Fibroblast of lung (primary cell): ENCODE data around the gene PPP1R1C. TPM values are rescaled to one million over a fixed set of nuclear protein-coding genes. Genes with fewer than 3 reads are reported as not detected.

Experiments
- DNase-seq, 2 donors: peaks; one replicate each; pipeline versions ENCODE4 v3.0.0 to v3.0.0-alpha.2; 2010; ENCODE audit warnings: low read depth in 2 of 2
- H2AFZ ChIP-seq: 2 replicates; pipeline ENCODE4 v1.5.1; 2012; ENCODE audit warnings: low read length, control low read depth, inconsistent platforms
- H3K27ac ChIP-seq: 2 replicates; pipeline ENCODE4 v1.5.1; 2011; ENCODE audit warnings: low read length, control low read depth; ENCODE audit not compliant: insufficient read depth
- H3K27me3 ChIP-seq: 2 replicates; pipeline ENCODE4 v1.5.1; 2011; ENCODE audit warnings: mild to moderate bottlenecking, low read length; ENCODE audit not compliant: control insufficient read depth, insufficient read depth
- H3K36me3 ChIP-seq: 2 replicates; pipeline ENCODE4 v1.5.1; 2011; ENCODE audit warnings: low read length; ENCODE audit not compliant: control insufficient read depth, insufficient read depth
- H3K4me1 ChIP-seq: 2 replicates; pipeline ENCODE4 v1.5.1; 2011; ENCODE audit warnings: low read length; ENCODE audit not compliant: control insufficient read depth, insufficient read depth; ENCODE audit errors: extremely low read depth
- H3K4me2 ChIP-seq: 2 replicates; pipeline ENCODE4 v1.5.1; 2011; ENCODE audit warnings: low read length, control low read depth; ENCODE audit not compliant: insufficient read depth; ENCODE audit errors: extremely low read depth
- H3K4me3 ChIP-seq, 4 experiments: fragments of 200-600 bp in 1 of 4; sonication (generic) in 1 of 4; replicated peaks in 1 of 4; 2 replicates each; pipeline ENCODE4 v1.5.1; 2011 to 2016; ENCODE audit warnings: low read length in 4 of 4, low read depth in 3 of 4, mild to moderate bottlenecking in 3 of 4, control low read depth in 2 of 4, inconsistent platforms in 1 of 4, mixed read lengths in 1 of 4; ENCODE audit not compliant: insufficient read depth in 1 of 4; ENCODE audit errors: control extremely low read depth in 1 of 4
- H3K79me2 ChIP-seq: 2 replicates; pipeline ENCODE4 v1.5.1; 2012; ENCODE audit warnings: mild to moderate bottlenecking, low read length, inconsistent platforms; ENCODE audit not compliant: control insufficient read depth, insufficient read depth
- H3K9ac ChIP-seq: 2 replicates; pipeline ENCODE4 v1.5.1; 2011; ENCODE audit warnings: mild to moderate bottlenecking, low read length, control low read depth; ENCODE audit not compliant: insufficient read depth
- H3K9me3 ChIP-seq: 2 replicates; pipeline ENCODE4 v1.5.1; 2012; ENCODE audit warnings: low read depth, low read length; ENCODE audit not compliant: control insufficient read depth, insufficient read depth
- H4K20me1 ChIP-seq: 2 replicates; pipeline ENCODE4 v1.5.1; 2011; ENCODE audit warnings: low read length; ENCODE audit not compliant: control insufficient read depth, insufficient read depth; ENCODE audit errors: extremely low read depth
- CTCF ChIP-seq, 2 donors: IDR thresholded peaks in 1 of 2; conservative IDR thresholded peaks in 1 of 2; 1 replicate in 1 of 2; 2 replicates in 1 of 2; pipeline ENCODE4 v1.5.1; 2011 to 2012; ENCODE audit warnings: low read length in 2 of 2, control low read depth in 1 of 2, inconsistent platforms in 1 of 2, low read depth in 1 of 2, mild to moderate bottlenecking in 1 of 2
- EZH2 ChIP-seq: IDR thresholded peaks from 2 replicates; pipeline ENCODE4 v1.5.1; 2012; ENCODE audit warnings: low read length, control low read depth, mild to moderate bottlenecking; ENCODE audit errors: missing control alignments
- polyA plus RNA-seq, 2 donors: library from polyadenylated mRNA; depleted of rRNA in 1 of 2; stranded (reverse) in 1 of 2; unstranded in 1 of 2; fragments of >200 nt; gene quantifications; 2 replicates each; pipeline ENCODE4 v1.2.1, GENCODE V29; 2011 to 2012; ENCODE audit warnings: missing spikeins in 1 of 2
- total RNA-seq: library from RNA; depleted of rRNA; stranded (reverse); fragments of >200 nt; gene quantifications from 2 replicates; pipeline ENCODE4 v1.2.1, GENCODE V29; 2014

The PPP1R1C gene
- total and polyA plus RNA-seq, 2 donors (not counting 1 experiment from before 2014, with no cell fraction given), result 0.50 to 0.57 TPM

GRCh38 chr2:182015334-182016109 is 29.9 kb downstream of the PPP1R1C start:
- Histone ChIP-seq H3K4me3 (no peak overlapping the region), H4K20me1 (no peaks in the 10 kb centered on the region), H3K27ac (no peak overlapping the region), H3K4me2 (no peak overlapping the region), H2AFZ (no peak overlapping the region), H3K4me1 (peaks cover 2% of the 10 kb centered on the region), H3K9ac (no peak overlapping the region), H3K9me3 (no peaks in the 10 kb centered on the region), H3K27me3 (no peaks in the 10 kb centered on the region), H3K79me2 (no peaks in the 10 kb centered on the region), H3K36me3 (no peaks in the 10 kb centered on the region)
- DNase-seq, result peak in 1 of 2 donors; percentile 90
- TF ChIP-seq CTCF (conservative IDR thresholded peaks at IDR 0.05 in 1 of 2, IDR thresholded peaks at IDR 0.05 in 1 of 2; ENCODE audit: low read depth in 1 of 2, low read length in 2 of 2) (no peak), EZH2 (no peak)

- H2AFZ ChIP-seq, result no peak overlapping the region
- H3K4me3 ChIP-seq, result no peak overlapping the region
- no peaks in the 10 kb centered on the region for H4K20me1 ChIP-seq
- H3K4me2 ChIP-seq, result no peak overlapping the region
- no peak for TF ChIP-seq CTCF (conservative IDR thresholded peaks at IDR 0.05 in 1 of 2, IDR thresholded peaks at IDR 0.05 in 1 of 2; ENCODE audit: low read depth in 1 of 2, low read length in 2 of 2)
- no peak for TF ChIP-seq EZH2
- H3K36me3 ChIP-seq, result no peaks in the 10 kb centered on the region
- H3K4me1 ChIP-seq, result peaks cover 4% of the 10 kb centered on the region
- no peak overlapping the region for H3K27ac ChIP-seq
- H3K79me2 ChIP-seq, result no peaks in the 10 kb centered on the region
- no peaks in the 10 kb centered on the region for H3K9me3 ChIP-seq
- no peaks in the 10 kb centered on the region for H3K27me3 ChIP-seq
- no peak overlapping the region for H3K9ac ChIP-seq
- DNase-seq, result peak; percentile 21 to 88
These were observed 32.6 kb downstream of the PPP1R1C start for GRCh38 chr2:182018218-182018617.

GRCh38 chr2:182019731-182020130 is 34.1 kb downstream of the PPP1R1C start:
- Histone ChIP-seq H3K36me3 (no peaks in the 10 kb centered on the region), H3K4me1 (peaks cover 4% of the 10 kb centered on the region)

More at GRCh38 chr2:182019731-182020130, 34.1 kb downstream of the PPP1R1C start:
- no peak overlapping the region for H3K9ac ChIP-seq
- no peaks in the 10 kb centered on the region for H4K20me1 ChIP-seq
- H3K4me3 ChIP-seq, result no peak overlapping the region
- no peaks in the 10 kb centered on the region for H3K9me3 ChIP-seq
- peak in 1 of 2 donors; percentile 41 for DNase-seq
- no peak overlapping the region for H3K4me2 ChIP-seq
- H2AFZ ChIP-seq, result no peak overlapping the region
- no peaks in the 10 kb centered on the region for H3K79me2 ChIP-seq
- TF ChIP-seq EZH2, result no peak
- TF ChIP-seq CTCF (conservative IDR thresholded peaks at IDR 0.05 in 1 of 2, IDR thresholded peaks at IDR 0.05 in 1 of 2; ENCODE audit: low read depth in 1 of 2, low read length in 2 of 2), result no peak
- no peaks in the 10 kb centered on the region for H3K27me3 ChIP-seq
- H3K27ac ChIP-seq, result no peak overlapping the region
